Uterus (tissue), 2 donors: ENCODE results near the gene MCU.

ENCODE experiments used
- CTCF ChIP-seq, 4 experiments: fragments of 200-600 bp in 2 of 4; fragments of 450-650 bp in 2 of 4; sonication (generic) in 2 of 4; IDR thresholded peaks; one replicate each; pipeline ENCODE4 v1.5.1; 2016 to 2019; ENCODE audit warnings: antibody characterized with exemption in 4 of 4, mild to moderate bottlenecking in 2 of 4, moderate library complexity in 1 of 4
- POLR2A ChIP-seq, 2 donors: fragments of 450-650 bp; IDR thresholded peaks; one replicate each; pipeline ENCODE4 v1.6.1; 2016; ENCODE audit warnings: antibody characterized with exemption in 2 of 2, mild to moderate bottlenecking in 1 of 2, moderate library complexity in 1 of 2

GRCh38 chr10:72899545-72899944 is 207.6 kb downstream of the MCU start:
- no peak for TF ChIP-seq POLR2A (IDR thresholded peaks at IDR 0.05)
- TF ChIP-seq CTCF (IDR thresholded peaks at IDR 0.05) = no peak
